GM18517 (cell line): ENCODE measurements around the gene CMTR1.

Experiments used
- ATAC-seq: cut with Tn5 transposase; IDR thresholded peaks from one replicate; pipeline ENCODE4 v1.9.1; 2021; ENCODE audit warnings: mild to moderate bottlenecking, moderate library complexity; ENCODE audit not compliant: unreplicated experiment

The CMTR1 gene

DNA sequence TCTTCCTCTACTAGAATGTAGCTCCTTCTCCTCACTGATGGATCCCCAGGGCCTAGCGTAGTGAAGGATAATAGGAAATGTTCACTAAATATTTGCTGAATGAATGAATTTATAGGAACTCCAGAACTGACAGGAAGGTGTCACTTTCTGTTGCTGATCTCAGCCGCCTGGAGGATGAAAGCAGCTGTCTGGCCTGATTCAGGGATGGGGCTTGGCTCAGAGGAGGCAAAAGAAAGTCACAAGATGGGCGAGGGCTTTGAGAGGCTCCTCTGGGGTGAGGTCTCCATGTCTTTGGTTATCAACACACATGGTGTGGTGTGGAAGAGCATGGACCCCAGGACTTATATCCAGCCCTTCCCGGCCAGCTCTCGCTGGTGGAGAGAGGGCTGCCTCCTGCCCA is 78.2 kb downstream of the CMTR1 start:
- no peak for ATAC-seq

DNA sequence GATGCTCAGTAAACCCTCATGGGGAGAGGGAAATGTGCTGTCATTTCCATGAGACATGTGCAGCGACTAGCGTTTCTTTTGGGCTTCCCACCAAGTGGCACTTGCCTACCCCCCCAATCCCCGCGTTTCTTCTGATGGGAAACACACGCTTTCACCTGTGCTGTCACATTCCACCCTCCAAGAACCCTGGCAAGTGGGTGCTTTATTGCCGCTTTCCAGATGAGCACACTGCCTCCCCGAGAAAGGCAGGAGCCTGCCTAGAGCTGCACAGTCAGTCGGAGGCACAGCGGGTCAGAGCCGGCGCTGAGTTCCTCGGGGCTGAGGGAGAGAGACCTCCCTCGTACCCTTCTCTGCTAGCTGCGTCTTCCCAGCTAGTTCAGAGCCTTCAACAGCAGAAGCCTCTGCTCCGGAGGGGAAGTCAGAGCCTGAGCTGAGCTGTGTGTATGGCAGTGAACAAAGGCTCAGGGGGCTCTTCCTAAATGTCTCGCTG is 78.9 kb downstream of the CMTR1 start:
- ATAC-seq: no peak

DNA sequence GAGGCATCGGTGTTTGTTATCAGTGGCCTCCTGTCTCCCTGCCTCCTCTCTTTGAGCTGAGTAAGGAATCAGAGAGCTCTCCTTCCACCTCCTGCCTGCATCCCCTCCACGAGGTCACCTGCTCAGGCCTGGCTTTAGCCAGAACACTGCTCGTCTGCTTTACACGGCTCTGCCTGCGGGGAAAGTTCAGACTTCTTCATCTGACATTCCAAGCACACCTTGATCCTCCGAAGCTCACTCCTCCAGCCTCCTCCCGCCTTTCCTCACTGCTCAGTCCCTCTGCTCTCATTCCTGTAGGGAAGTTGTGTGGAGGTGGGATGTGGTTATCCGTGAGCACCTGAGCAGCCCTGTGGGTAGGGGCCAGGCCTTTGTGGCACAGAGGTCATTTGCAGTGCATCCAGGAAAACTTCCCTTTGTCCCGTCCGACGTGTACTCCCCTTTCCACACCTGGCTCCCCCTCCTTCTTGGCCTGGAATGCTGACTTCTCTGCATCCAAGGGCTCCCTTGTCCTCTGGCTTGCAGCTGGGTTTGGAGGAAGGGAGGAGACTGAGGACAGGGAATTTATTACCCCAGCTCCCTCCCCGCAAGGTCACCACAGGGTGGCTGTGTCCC is 79.5 kb downstream of the CMTR1 start:
- no peak for ATAC-seq

DNA sequence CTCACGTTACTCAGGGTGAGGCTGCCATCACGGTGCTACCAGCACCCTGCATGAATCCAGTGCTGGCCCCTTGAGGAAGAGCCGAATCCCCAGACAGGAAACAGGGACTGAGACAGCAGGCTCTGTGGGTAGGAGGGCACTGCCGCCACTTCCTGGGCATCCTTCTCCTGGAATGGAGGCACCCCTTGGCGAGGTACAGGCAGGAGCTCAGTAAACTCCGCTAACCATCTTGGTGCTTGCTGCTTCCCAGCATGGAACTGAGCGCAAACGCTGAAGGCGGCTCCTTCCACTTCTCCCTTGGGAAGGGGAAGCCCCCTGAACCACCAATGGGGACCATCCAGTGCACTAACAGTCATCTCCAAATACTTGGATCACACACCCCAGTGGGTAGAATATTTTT is 80.1 kb downstream of the CMTR1 start:
- no peak for ATAC-seq

DNA sequence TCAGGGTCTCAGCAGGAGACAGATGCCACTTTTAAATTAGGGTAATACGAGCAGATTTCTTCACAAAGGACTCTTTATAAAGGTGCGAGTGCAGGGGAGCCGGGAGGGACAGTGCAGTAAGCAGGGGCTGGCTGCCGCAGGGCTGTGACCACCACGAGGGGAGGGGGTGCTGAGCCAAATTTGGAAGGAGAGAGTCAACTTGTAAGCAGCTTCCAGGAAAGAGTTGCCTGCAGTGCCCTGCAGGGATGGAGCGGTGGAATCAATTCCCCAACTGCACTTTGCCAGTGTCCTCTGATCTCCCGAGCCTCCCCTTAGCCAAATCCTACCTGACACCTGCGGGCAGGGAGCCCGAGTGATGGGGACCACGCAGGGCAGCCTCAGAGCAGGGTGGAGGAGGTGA is 80.6 kb downstream of the CMTR1 start:
- no peak for ATAC-seq

DNA sequence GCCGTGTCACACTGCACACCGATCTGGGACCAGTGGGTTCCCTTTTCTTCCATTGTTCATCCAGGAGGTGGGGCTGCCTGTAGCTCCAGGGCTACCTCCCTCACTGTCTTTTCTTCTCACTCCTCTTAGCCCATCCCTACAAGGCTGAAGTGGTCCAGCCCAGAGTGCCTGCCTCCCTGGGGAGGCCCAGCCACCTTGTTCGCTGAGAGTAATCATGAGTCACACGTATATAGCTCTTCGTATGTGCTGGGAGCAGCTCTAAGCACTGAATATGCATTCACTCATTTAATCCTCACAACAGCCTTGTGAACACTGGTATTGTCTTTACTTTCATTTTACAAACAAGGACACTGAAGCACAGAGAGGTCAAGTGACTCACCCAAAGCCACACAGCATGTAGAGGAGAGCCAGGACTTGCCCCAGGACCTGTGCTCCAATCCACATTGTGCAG is 81.3 kb downstream of the CMTR1 start:
- ATAC-seq: no peak

- ATAC-seq: no peak
Measured at GRCh38 chr6:37514837-37515236, 81.8 kb downstream of the CMTR1 start.

- no peak for ATAC-seq
Measured at GRCh38 chr6:37515712-37516075, 82.7 kb downstream of the CMTR1 start.

DNA sequence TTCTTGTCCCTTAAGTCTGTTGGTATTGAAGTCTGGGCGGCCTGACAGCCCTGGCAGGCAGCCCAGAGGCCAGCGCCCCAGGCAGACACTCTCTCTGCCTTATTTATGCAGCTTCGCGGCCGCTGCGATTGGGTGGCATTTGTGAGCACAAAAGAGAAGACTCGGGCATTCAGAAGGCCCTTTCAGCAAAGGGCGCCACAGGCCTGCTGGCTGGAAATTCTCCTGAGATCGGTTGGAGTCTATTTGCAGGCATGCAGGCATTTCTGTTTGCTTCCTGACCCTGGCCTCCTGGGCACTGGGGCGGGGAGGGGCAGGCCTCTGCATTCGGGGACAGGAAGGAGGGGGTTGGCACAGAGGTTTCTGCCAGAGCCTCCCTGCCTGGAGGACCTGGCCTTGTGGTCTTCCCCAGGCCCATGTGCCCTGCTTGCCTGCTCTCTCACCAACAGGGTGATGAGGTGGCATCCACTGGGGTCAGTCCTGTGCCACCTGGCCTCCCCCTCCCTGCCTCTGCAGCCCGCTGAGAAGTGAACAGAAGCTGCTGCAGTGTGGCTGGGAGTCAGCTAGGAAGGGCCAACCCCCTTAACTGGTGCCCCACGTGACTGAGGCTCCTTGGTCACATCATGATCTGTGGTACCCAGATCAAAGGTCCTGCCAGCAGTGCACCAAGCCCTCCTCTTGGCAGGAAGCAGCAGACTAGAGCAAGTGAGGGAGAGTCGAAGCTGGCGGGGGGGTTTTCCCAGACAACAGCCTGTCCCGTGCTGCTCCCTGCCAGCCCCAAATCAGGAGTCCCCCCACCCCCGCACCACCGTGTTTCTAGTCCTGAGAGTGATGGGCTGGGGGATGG is 83.3 kb downstream of the CMTR1 start:
- peak; percentile 74 for ATAC-seq

DNA sequence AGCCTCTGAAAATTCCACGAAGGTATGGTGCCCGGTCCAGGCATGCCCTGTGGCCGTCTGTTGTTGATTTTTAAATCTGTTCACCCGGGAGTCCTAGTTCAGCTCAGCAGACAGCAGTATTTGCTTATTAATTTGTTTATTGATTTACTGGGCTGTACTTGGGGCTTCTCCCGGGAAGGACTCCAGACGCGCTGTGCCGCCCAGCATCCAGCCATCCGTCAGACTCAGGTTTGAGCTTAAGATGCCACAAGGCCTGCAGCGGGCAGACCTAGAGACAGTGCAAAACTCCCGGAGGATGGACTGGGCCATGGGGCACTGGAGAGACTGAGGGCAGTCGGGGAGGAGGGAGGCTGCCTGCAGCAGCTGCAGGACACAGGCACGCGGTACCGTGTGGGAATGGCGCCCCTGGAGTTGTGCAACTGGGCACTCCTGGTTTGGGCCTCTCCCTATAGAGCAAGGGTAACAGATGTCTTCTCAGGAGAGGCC is 83.9 kb downstream of the CMTR1 start:
- ATAC-seq: no peak

DNA sequence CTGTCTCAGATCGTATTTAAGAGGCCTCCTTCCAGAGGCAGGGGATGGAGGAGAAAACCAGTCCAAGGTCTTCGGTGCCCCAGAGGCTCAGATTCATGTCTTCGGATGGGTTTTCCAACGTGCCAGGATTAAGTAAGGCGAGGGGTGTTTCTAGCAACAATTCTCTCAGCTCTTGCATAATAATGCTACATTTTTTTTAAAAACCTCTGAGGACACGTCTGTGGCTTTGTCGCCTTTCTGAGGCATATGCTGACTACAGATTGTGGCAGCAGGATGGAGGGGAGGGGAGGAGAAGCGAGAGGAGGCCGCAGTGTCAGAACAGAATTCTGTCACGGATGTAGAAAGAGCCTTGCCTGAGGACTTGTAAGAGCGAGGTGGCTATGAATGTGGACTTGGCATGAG is 84.4 kb downstream of the CMTR1 start:
- no peak for ATAC-seq

DNA sequence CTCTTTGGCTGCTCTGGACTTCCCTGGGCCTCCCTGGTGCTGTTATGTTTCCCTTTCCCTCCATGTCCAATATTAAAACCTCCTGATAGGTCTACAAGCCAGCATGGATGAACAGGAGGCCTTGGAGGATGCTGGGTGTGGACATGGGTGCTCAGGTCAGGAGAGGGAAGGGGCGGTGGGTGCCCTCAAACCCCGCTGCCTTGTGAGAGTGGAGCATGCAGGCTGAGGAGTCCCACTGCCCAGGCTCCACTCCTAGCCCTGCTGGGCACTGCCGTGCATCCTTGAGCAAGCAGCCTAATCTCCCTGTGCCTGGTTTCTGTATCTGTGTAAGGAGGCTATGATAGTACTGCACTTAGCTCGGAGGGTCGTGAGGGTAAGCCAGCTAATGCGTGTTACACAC is 85.1 kb downstream of the CMTR1 start:
- ATAC-seq: no peak

DNA sequence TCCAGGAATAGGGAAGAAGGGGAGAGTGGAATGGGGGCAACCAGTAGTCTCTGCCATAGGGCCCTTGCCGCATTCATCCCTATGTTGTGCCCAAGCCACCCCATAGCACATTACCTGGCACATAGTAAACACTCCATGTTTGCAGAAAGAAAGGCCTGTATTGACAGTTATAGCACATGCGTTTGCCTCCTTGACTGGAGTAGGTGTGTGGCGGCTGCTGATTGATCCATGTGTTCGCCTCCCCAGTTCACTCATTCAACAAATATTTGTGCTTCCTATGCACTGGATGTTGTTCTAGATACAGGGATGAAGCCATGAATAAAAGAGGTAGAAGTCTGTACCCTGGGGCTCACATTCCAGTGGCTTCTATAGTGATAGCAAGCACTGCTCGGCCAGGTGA is 86.4 kb downstream of the CMTR1 start:
- ATAC-seq: no peak

- no peak for ATAC-seq
Measured at GRCh38 chr6:37520926-37521325, 87.9 kb downstream of the CMTR1 start.

DNA sequence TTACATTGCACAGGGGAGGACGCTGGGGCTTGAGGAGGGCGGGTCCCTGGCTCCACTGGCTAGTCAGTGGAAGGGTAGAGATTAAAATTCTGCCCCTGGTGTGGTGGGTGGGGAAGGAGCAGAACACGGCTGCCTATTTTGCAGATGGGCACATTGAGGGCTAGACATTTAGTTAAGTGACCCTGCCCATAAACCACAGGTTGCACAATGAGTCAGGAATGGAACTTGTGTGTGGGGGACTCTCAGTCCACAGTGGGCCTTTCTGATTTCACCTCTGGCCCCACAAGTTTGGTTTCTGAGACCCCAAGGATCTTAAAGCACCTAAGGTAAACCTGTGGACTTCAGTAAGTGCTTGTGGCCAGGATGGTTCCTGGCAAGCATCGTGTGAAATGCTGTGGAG is 88.7 kb downstream of the CMTR1 start:
- ATAC-seq: no peak

DNA sequence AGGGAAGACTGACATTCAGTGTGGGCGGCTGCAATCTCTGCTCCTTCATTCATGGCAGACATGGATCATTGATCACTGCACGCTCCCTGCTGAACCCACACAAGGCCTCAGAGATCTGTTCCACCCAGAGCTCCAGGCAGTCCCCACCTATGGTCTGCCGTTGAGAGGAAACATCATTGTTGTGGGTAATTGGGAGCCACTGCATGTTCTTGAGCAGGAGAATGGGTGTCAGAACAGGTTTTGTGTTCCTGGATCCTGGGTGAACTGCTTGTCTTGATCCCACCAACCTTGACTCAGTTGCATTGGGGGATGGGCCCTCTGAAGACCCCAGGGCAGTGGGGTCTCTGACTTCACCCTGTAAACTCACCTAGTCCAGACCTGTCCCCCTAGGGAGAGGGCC is 89.8 kb downstream of the CMTR1 start:
- no peak for ATAC-seq

- ATAC-seq: no peak
Measured at GRCh38 chr6:37523412-37523811, 90.4 kb downstream of the CMTR1 start.

DNA sequence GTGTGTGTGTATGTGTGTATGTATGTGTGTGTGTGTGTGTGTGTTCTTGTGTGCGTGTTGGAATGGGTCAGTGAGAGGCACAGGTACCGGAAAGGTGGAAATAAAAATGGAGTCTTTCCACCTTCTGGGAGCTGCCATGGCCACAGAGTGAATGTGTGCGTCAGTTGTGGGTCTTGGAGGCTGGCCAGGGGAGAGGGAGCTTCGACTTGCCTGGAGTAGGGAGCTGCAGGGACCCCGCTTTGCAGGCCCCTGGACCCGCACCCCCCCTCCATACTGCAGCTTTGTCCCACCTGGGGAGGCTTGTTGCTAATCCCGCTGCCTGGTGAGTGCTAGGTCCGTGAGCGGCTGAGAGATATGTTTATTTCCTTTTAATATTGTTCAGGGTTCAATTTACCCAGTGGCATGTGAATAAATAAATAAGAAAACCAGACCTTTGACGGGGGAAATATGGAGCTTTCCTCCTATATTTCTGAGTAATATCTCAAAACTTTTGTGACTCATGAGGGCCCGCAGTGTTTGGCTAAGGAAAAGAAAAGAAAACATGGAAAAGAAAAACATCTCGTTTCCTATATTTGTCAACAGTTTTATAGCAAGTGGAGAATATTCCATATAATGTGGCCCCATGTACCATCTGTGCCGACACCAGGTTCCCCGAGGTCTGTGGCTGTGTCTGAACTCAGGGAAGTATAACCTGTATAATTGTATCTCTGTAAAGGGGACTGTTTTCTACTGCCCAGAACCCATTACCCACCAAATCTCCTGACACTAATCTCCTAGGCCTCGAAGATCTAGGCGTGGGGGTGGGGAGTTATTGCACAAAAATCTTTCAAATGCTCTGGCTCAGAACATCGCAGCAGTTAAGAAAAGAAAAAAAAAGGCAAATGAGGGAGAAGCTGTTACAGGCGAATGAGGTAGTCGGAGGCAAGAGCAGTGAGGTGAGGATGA is 91.3 kb downstream of the CMTR1 start:
- ATAC-seq: no peak

- no peak for ATAC-seq
Measured at GRCh38 chr6:37524970-37525318, 91.9 kb downstream of the CMTR1 start.

GRCh38 chr6:37525460-37526357 is 92.7 kb downstream of the CMTR1 start:
- ATAC-seq: no peak
